Measurements from ENCODE around the gene FAM89B. TPM values are rescaled to one million over a fixed set of nuclear protein-coding genes. Genes with fewer than 3 reads are reported as not detected.

Gene FAM89B
- total and polyA plus RNA-seq, 2 donors (not counting 3 experiments of a cell fraction or from before 2014, with no cell fraction given): 63.1 to 153 TPM

DNA sequence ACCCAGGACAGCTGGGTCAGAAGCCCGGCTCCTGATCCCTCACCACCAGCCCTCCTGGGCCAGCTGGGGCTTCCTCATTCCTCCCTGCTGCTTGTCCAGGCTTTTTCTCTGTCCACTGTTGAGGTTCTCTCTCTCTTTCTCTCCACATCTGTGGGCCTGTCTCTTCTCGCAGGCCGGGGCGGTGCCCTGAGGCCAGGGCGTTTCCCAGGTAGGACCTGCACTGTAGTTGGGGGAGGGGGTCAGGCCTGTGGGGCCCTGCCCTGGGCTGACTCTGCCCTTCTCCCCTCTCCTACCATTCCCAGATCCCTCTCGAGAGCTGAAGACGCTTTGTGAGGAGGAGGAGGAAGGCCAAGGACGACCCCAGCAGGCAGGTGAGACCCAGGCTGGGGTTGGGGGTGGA lies 8.4 kb downstream of the FAM89B start:
- no TSS peak for BruUV-seq (replicated peaks)
- FAIRE-seq (no peak), DNase-seq (ENCODE audit: low read depth, low spot score) (no peak)
- no peak overlapping the region for H3K4me3 ChIP-seq (replicated peaks in 1 of 3; ENCODE audit: insufficient read depth in 1 of 3, low read depth in 1 of 3, low read length in 3 of 3)
- ChIA-PET CTCF (no interaction called here), POLR2A (no interaction called here)
- H4K20me1 ChIP-seq (replicated peaks; ENCODE audit: control insufficient read depth, extremely low read depth, insufficient read depth, low read length): no peaks in the 10 kb centered on the region
- no peak overlapping the region for H3K27ac ChIP-seq (ENCODE audit: insufficient read depth, low read depth, low read length)
- H3K9me3 ChIP-seq (replicated peaks; ENCODE audit: control insufficient read depth, insufficient read depth, low read length): no peaks in the 10 kb centered on the region
- no peak overlapping the region for H2AFZ ChIP-seq (ENCODE audit: low read depth, low read length)
- dilution Hi-C loops (cut with MboI; ENCODE audit: extremely low pct_ligation_motif_present, low sequenced_read_pairs): no loop called here
- no peaks in the 10 kb centered on the region for H3K36me3 ChIP-seq (ENCODE audit: control insufficient read depth in 2 of 2, extremely low read depth in 1 of 2, insufficient read depth in 2 of 2, low read length in 2 of 2)
- H3K4me2 ChIP-seq (ENCODE audit: insufficient read depth, low read length): no peak overlapping the region
- no peaks in the 10 kb centered on the region for H3K27me3 ChIP-seq (ENCODE audit: control insufficient read depth in 2 of 2, insufficient read depth in 2 of 2, low read length in 2 of 2)
- TF ChIP-seq EZH2 (IDR thresholded peaks at IDR 0.05; ENCODE audit: borderline replicate concordance, low read depth, low read length, severe bottlenecking) (no peak), FOS (IDR thresholded peaks at IDR 0.05; ENCODE audit: borderline replicate concordance, insufficient read depth, low read length) (no peak), MYC (IDR thresholded peaks at IDR 0.05; ENCODE audit: low read depth, low read length) (no peak), MAX (IDR thresholded peaks at IDR 0.05; ENCODE audit: insufficient read depth, insufficient read length) (no peak), POLR2AphosphoS5 (IDR thresholded peaks at IDR 0.05; ENCODE audit: insufficient read depth, low read depth, low read length) (no peak), JUN (IDR thresholded peaks at IDR 0.05; ENCODE audit: borderline replicate concordance, insufficient read depth, insufficient read length, low read depth) (no peak), POLR2A (IDR thresholded peaks at IDR 0.05; ENCODE audit: low read depth, low read length) (no peak), GATA2 (IDR thresholded peaks at IDR 0.05; ENCODE audit: insufficient read depth, insufficient read length, low read depth, low read length) (no peak), CTCF (IDR thresholded peaks at IDR 0.05; ENCODE audit: extremely low read depth in 1 of 2, insufficient read depth in 1 of 2, low read depth in 1 of 2, low read length in 2 of 2) (no peak)
- H3K79me2 ChIP-seq (ENCODE audit: control insufficient read depth, insufficient read depth, low read length): no peaks in the 10 kb centered on the region
- H3K9ac ChIP-seq (replicated peaks; ENCODE audit: extremely low read depth, insufficient read depth, low read length): no peak overlapping the region
- peaks cover 15% of the 10 kb centered on the region for H3K4me1 ChIP-seq (ENCODE audit: control insufficient read depth, extremely low read depth, insufficient read depth, low read length)
- intact Hi-C loops (cut with micrococcal nuclease): no loop called here
- no peaks in the 10 kb centered on the region for H3K9me1 ChIP-seq (replicated peaks; ENCODE audit: control insufficient read depth, extremely low read depth, insufficient read depth, low read length)

Data from endothelial cell of umbilical vein (primary cell).